LNCAP (cell line): Measurements from ENCODE around the gene PRKACB.

Experiments used
- CTCF ChIP-seq: fragments of 450-650 bp; IDR thresholded peaks from 2 replicates; pipeline ENCODE4 v1.5.1; 2017; ENCODE audit warnings: mild to moderate bottlenecking

PRKACB gene

GRCh38 chr1:84110629-84111028 lies 33.4 kb upstream of the PRKACB start:
- TF ChIP-seq CTCF = no peak

- no peak for TF ChIP-seq CTCF
Observed at GRCh38 chr1:84116558-84116957, 27.5 kb upstream of the PRKACB start.

GRCh38 chr1:84117868-84118267 lies 26.2 kb upstream of the PRKACB start:
- TF ChIP-seq CTCF = no peak

GRCh38 chr1:84121360-84121759 lies 22.7 kb upstream of the PRKACB start:
- no peak for TF ChIP-seq CTCF

- peak; percentile 83 for TF ChIP-seq CTCF
Observed at GRCh38 chr1:84122780-84123382, 21.2 kb upstream of the PRKACB start.

- no peak for TF ChIP-seq CTCF
Observed at GRCh38 chr1:84133479-84133878, 10.6 kb upstream of the PRKACB start.

GRCh38 chr1:84135341-84135740 lies 8.7 kb upstream of the PRKACB start:
- no peak for TF ChIP-seq CTCF
